HG02798 (cell line): ENCODE measurements around the gene GPI.

Source experiments
- ATAC-seq: cut with Tn5 transposase; IDR thresholded peaks from one replicate; pipeline ENCODE4 v1.9.1; 2021; ENCODE audit warnings: mild to moderate bottlenecking; ENCODE audit not compliant: unreplicated experiment, poor library complexity

Gene GPI

GRCh38 chr19:34337739-34338138 is 27.3 kb upstream of the GPI start:
- ATAC-seq: no peak

- no peak for ATAC-seq
These were observed 22.9 kb upstream of the GPI start for GRCh38 chr19:34341935-34342680.

- no peak for ATAC-seq
These were observed 21.2 kb upstream of the GPI start for GRCh38 chr19:34343751-34344150.

GRCh38 chr19:34345947-34346351 is 19.0 kb upstream of the GPI start:
- ATAC-seq: no peak

GRCh38 chr19:34347561-34348165 is 17.3 kb upstream of the GPI start:
- ATAC-seq: no peak

- no peak for ATAC-seq
These were observed 16.0 kb upstream of the GPI start for GRCh38 chr19:34348899-34349487.

- ATAC-seq: no peak
These were observed 14.8 kb upstream of the GPI start for GRCh38 chr19:34350161-34350561.

- no peak for ATAC-seq
These were observed 13.6 kb upstream of the GPI start for GRCh38 chr19:34351382-34351826.

- no peak for ATAC-seq
These were observed 11.4 kb upstream of the GPI start for GRCh38 chr19:34353546-34353945.

GRCh38 chr19:34355201-34355600 is 9.8 kb upstream of the GPI start:
- ATAC-seq: no peak

GRCh38 chr19:34356875-34357274 is 8.1 kb upstream of the GPI start:
- ATAC-seq: no peak

GRCh38 chr19:34357431-34357830 is 7.6 kb upstream of the GPI start:
- no peak for ATAC-seq

- peak; percentile 94 for ATAC-seq
These were observed 5.6 kb upstream of the GPI start for GRCh38 chr19:34359140-34359953.

GRCh38 chr19:34359954-34360315 is 5.1 kb upstream of the GPI start:
- ATAC-seq: no peak

- no peak for ATAC-seq
These were observed 4.6 kb upstream of the GPI start for GRCh38 chr19:34360354-34360909.

- no peak for ATAC-seq
These were observed 2.3 kb upstream of the GPI start for GRCh38 chr19:34362679-34363069.

- ATAC-seq: no peak
These were observed 1.9 kb upstream of the GPI start for GRCh38 chr19:34363094-34363493.

GRCh38 chr19:34363930-34364329 is 1.1 kb upstream of the GPI start:
- ATAC-seq: no peak

GRCh38 chr19:34364462-34364829 is 550 bp upstream of the GPI start:
- ATAC-seq: no peak

GRCh38 chr19:34365463-34366401 is 736 bp downstream of the GPI start:
- peak; percentile 12 for ATAC-seq
